ENCODE results near the gene PBX3.
"Not testable (repeated sequence)": the region's sequence is repeated elsewhere in the genome, so short reads cannot be mapped to it uniquely, and the experiment has no call there.

The PBX3 gene

GRCh38 chr9:125766468-125767221 is 19.5 kb downstream of the PBX3 start:
- TF ChIP-seq ZNF274 (IDR thresholded peaks at IDR 0.05; ENCODE audit: low read depth, low read length): no peak
- no peak for TF ChIP-seq YY1 (IDR thresholded peaks at IDR 0.05; ENCODE audit: insufficient read depth, insufficient read length)
- TF ChIP-seq SUZ12 (IDR thresholded peaks at IDR 0.05; ENCODE audit: extremely low read depth, insufficient read depth, insufficient read length): no peak
- Histone ChIP-seq H3K9me3 (ENCODE audit: insufficient read depth, low read length) (no peaks in the 10 kb centered on the region), H3K4me3 (ENCODE audit: insufficient read length, low read depth) (no peak overlapping the region), H3K9ac (ENCODE audit: insufficient read length, low read depth) (no peak overlapping the region), H3K36me3 (ENCODE audit: insufficient read depth, insufficient read length, low read length) (no peaks in the 10 kb centered on the region), H3K4me1 (ENCODE audit: insufficient read depth, insufficient read length) (no peaks in the 10 kb centered on the region), H3K27me3 (ENCODE audit: insufficient read depth, insufficient read length) (no peaks in the 10 kb centered on the region)
- DNase-seq (ENCODE audit: low read depth, low spot score): no peak

DNA sequence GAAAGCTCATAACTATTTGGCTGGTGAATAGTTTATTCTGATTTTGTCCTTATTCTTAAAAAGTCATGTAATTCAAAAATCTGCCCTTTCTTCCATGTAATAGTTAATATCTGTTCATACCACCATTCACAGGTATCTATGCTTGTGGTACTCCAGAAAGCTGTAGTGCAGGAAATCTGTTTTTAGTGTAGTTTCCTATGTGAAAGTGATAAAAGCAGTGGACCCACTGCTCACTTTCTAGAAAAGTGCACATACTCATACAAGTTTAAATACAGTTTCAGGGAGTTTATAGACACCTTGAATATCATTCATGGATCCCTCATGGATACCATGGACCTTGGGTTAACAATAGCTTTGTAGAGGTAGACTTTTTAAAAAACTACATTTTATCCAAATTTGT is 20.2 kb downstream of the PBX3 start:
- Histone ChIP-seq H3K4me3 (ENCODE audit: insufficient read length, low read depth) (no peak overlapping the region), H3K9ac (ENCODE audit: insufficient read length, low read depth) (no peak overlapping the region), H3K4me1 (ENCODE audit: insufficient read depth, insufficient read length) (no peaks in the 10 kb centered on the region), H3K36me3 (ENCODE audit: insufficient read depth, insufficient read length, low read length) (no peaks in the 10 kb centered on the region), H3K27me3 (ENCODE audit: insufficient read depth, insufficient read length) (no peaks in the 10 kb centered on the region), H3K9me3 (ENCODE audit: insufficient read depth, low read length) (no peaks in the 10 kb centered on the region)
- TF ChIP-seq SUZ12 (IDR thresholded peaks at IDR 0.05; ENCODE audit: extremely low read depth, insufficient read depth, insufficient read length) (no peak), YY1 (IDR thresholded peaks at IDR 0.05; ENCODE audit: insufficient read depth, insufficient read length) (no peak), ZNF274 (IDR thresholded peaks at IDR 0.05; ENCODE audit: low read depth, low read length) (no peak)
- DNase-seq (ENCODE audit: low read depth, low spot score): no peak

DNA sequence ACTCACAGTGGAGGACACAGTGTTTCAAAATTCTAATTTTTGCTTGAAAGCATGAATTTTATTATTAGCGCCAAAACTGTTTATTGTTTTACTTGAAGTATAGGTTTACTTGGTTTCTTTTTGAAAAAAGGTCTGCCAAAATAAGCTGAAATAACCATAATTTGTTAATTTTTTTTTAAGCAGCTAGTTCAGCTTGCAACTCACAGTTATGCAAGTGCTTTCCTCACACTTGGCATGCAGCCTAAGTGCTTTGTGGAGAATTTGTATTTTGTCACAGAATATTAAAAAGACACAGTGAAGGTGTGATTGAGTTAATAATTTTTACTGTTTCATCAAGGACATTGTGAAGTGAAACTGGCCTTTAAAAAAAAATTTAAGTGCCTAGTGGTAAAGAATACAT is 21.6 kb downstream of the PBX3 start:
- Histone ChIP-seq H3K27me3 (ENCODE audit: insufficient read depth, insufficient read length) (no peaks in the 10 kb centered on the region), H3K36me3 (ENCODE audit: insufficient read depth, insufficient read length, low read length) (no peaks in the 10 kb centered on the region), H3K9me3 (ENCODE audit: insufficient read depth, low read length) (no peaks in the 10 kb centered on the region), H3K9ac (ENCODE audit: insufficient read length, low read depth) (no peak overlapping the region), H3K4me1 (ENCODE audit: insufficient read depth, insufficient read length) (no peaks in the 10 kb centered on the region), H3K4me3 (ENCODE audit: insufficient read length, low read depth) (no peak overlapping the region)
- no peak for DNase-seq (ENCODE audit: low read depth, low spot score)
- TF ChIP-seq YY1 (IDR thresholded peaks at IDR 0.05; ENCODE audit: insufficient read depth, insufficient read length): no peak
- no peak for TF ChIP-seq ZNF274 (IDR thresholded peaks at IDR 0.05; ENCODE audit: low read depth, low read length)
- TF ChIP-seq SUZ12 (IDR thresholded peaks at IDR 0.05; ENCODE audit: extremely low read depth, insufficient read depth, insufficient read length): no peak

DNA sequence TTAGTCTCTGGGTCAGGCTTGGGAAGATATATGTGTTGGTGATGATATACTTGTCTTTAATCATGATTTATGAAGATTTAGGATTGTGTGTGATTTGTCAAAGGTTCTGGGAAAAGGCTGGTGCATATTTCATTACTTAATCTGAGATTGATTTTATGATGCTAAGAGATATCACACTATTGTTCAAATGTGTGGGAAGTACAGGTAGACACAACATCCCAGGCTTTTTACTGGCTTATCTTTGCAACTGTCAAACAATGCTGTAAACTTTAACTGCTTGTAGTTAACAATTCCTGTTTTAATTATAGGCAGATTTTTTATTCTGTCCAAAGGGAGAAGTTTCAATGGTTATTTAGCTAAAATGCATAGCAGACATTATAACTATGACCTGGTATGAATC is 23.9 kb downstream of the PBX3 start:
- Histone ChIP-seq H3K9ac (ENCODE audit: insufficient read length, low read depth) (no peak overlapping the region), H3K4me1 (ENCODE audit: insufficient read depth, insufficient read length) (no peaks in the 10 kb centered on the region), H3K4me3 (ENCODE audit: insufficient read length, low read depth) (no peak overlapping the region), H3K36me3 (ENCODE audit: insufficient read depth, insufficient read length, low read length) (peaks cover 3% of the 10 kb centered on the region), H3K9me3 (ENCODE audit: insufficient read depth, low read length) (0 out of 2 replicates have a peak, but pooled peaks cover 4% of the 10 kb centered on the region), H3K27me3 (ENCODE audit: insufficient read depth, insufficient read length) (no peaks in the 10 kb centered on the region)
- DNase-seq (ENCODE audit: low read depth, low spot score): no peak
- no peak for TF ChIP-seq ZNF274 (IDR thresholded peaks at IDR 0.05; ENCODE audit: low read depth, low read length)
- no peak for TF ChIP-seq YY1 (IDR thresholded peaks at IDR 0.05; ENCODE audit: insufficient read depth, insufficient read length)
- no peak for TF ChIP-seq SUZ12 (IDR thresholded peaks at IDR 0.05; ENCODE audit: extremely low read depth, insufficient read depth, insufficient read length)

GRCh38 chr9:125772740-125773139 is 25.6 kb downstream of the PBX3 start:
- Histone ChIP-seq H3K4me1 (ENCODE audit: insufficient read depth, insufficient read length) (no peaks in the 10 kb centered on the region), H3K4me3 (ENCODE audit: insufficient read length, low read depth) (no peak overlapping the region), H3K36me3 (ENCODE audit: insufficient read depth, insufficient read length, low read length) (peaks cover 3% of the 10 kb centered on the region), H3K9me3 (ENCODE audit: insufficient read depth, low read length) (0 out of 2 replicates have a peak, but pooled peaks cover 4% of the 10 kb centered on the region), H3K9ac (ENCODE audit: insufficient read length, low read depth) (no peak overlapping the region), H3K27me3 (ENCODE audit: insufficient read depth, insufficient read length) (no peaks in the 10 kb centered on the region)
- no peak for TF ChIP-seq SUZ12 (IDR thresholded peaks at IDR 0.05; ENCODE audit: extremely low read depth, insufficient read depth, insufficient read length)
- no peak for TF ChIP-seq YY1 (IDR thresholded peaks at IDR 0.05; ENCODE audit: insufficient read depth, insufficient read length)
- no peak for TF ChIP-seq ZNF274 (IDR thresholded peaks at IDR 0.05; ENCODE audit: low read depth, low read length)
- DNase-seq (ENCODE audit: low read depth, low spot score): no peak

GRCh38 chr9:125774106-125774505 is 26.9 kb downstream of the PBX3 start:
- 0 out of 2 replicates have a peak, but pooled peaks cover 4% of the 10 kb centered on the region for H3K9me3 ChIP-seq (ENCODE audit: insufficient read depth, low read length)
- H3K9ac ChIP-seq (ENCODE audit: insufficient read length, low read depth): no peak overlapping the region
- H3K4me1 ChIP-seq (ENCODE audit: insufficient read depth, insufficient read length): no peaks in the 10 kb centered on the region
- H3K36me3 ChIP-seq (ENCODE audit: insufficient read depth, insufficient read length, low read length): peaks cover 3% of the 10 kb centered on the region
- no peaks in the 10 kb centered on the region for H3K27me3 ChIP-seq (ENCODE audit: insufficient read depth, insufficient read length)
- no peak for DNase-seq (ENCODE audit: low read depth, low spot score)
- H3K4me3 ChIP-seq (ENCODE audit: insufficient read length, low read depth): no peak overlapping the region
- TF ChIP-seq YY1 (IDR thresholded peaks at IDR 0.05; ENCODE audit: insufficient read depth, insufficient read length) (no peak), SUZ12 (IDR thresholded peaks at IDR 0.05; ENCODE audit: extremely low read depth, insufficient read depth, insufficient read length) (no peak), ZNF274 (IDR thresholded peaks at IDR 0.05; ENCODE audit: low read depth, low read length) (no peak)

DNA sequence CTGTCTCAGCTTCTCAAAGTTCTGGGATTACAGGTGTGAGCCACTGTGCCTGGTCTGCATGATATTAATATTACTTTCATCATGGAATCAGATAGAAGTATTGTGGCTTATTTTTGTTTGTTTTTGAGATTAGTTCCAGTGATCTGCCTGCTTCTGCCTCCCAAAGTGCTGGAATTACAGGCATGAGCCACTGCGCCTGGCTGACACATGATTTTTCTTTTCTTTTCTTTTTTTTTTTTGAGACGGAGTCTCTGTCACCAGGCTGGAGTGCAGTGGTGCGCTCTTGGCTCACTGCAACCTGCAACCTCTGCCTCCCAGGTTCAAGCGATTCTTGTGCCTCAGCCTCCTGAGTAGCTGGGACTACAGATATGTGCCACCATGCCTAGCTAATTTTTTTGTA is 29.6 kb downstream of the PBX3 start:
- H3K9me3 ChIP-seq (ENCODE audit: insufficient read depth, low read length): peaks cover 10% of the 10 kb centered on the region
- H3K4me1 ChIP-seq (ENCODE audit: insufficient read depth, insufficient read length); H3K36me3 ChIP-seq (ENCODE audit: insufficient read depth, insufficient read length, low read length); H3K9ac ChIP-seq (ENCODE audit: insufficient read length, low read depth); DNase-seq (ENCODE audit: low read depth, low spot score); H3K27me3 ChIP-seq (ENCODE audit: insufficient read depth, insufficient read length); H3K4me3 ChIP-seq (ENCODE audit: insufficient read length, low read depth): not testable (repeated sequence)

GRCh38 chr9:125778538-125779219 is 31.5 kb downstream of the PBX3 start:
- H3K27me3 ChIP-seq (ENCODE audit: insufficient read depth, insufficient read length); H3K4me3 ChIP-seq (ENCODE audit: insufficient read length, low read depth); H3K4me1 ChIP-seq (ENCODE audit: insufficient read depth, insufficient read length); H3K9ac ChIP-seq (ENCODE audit: insufficient read length, low read depth); DNase-seq (ENCODE audit: low read depth, low spot score); H3K36me3 ChIP-seq (ENCODE audit: insufficient read depth, insufficient read length, low read length): not testable (repeated sequence)
- H3K9me3 ChIP-seq (ENCODE audit: insufficient read depth, low read length): peaks cover 23% of the 10 kb centered on the region

DNA sequence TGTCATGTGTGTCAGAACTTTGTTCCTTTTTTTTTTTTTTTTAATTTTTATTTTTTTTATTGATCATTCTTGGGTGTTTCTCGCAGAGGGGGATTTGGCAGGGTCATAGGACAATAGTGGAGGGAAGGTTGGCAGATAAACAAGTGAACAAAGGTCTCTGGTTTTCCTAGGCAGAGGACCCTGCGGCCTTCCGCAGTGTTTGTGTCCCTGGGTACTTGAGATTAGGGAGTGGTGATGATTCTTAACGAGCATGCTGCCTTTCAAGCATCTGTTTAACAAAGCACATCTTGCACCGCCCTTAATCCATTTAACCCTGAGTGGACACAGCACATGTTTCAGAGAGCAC is 32.0 kb downstream of the PBX3 start:
- H3K36me3 ChIP-seq (ENCODE audit: insufficient read depth, insufficient read length, low read length); H3K27me3 ChIP-seq (ENCODE audit: insufficient read depth, insufficient read length); H3K4me1 ChIP-seq (ENCODE audit: insufficient read depth, insufficient read length); H3K9ac ChIP-seq (ENCODE audit: insufficient read length, low read depth); H3K4me3 ChIP-seq (ENCODE audit: insufficient read length, low read depth); DNase-seq (ENCODE audit: low read depth, low spot score): not testable (repeated sequence)
- peaks cover 23% of the 10 kb centered on the region for H3K9me3 ChIP-seq (ENCODE audit: insufficient read depth, low read length)

All from NT2/D1 (cell line).